Measurements from ENCODE around the gene RUNX1.

GRCh38 chr21:34807146-34807880 is 241.8 kb downstream of the RUNX1 start:
- TF ChIP-seq CTCF (IDR thresholded peaks at IDR 0.05): no peak
- no peak for TF ChIP-seq ZFX (IDR thresholded peaks at IDR 0.05; ENCODE audit: borderline replicate concordance)

All from 22Rv1 (cell line).